GM19193 (cell line): ENCODE data around the gene ARHGAP24.

Experiments
- POLR2A ChIP-seq: IDR thresholded peaks from 4 replicates; pipeline ENCODE4 v1.6.1; 2011; ENCODE audit not compliant: insufficient read depth, insufficient read length; ENCODE audit errors: extremely low read depth

Gene ARHGAP24

DNA sequence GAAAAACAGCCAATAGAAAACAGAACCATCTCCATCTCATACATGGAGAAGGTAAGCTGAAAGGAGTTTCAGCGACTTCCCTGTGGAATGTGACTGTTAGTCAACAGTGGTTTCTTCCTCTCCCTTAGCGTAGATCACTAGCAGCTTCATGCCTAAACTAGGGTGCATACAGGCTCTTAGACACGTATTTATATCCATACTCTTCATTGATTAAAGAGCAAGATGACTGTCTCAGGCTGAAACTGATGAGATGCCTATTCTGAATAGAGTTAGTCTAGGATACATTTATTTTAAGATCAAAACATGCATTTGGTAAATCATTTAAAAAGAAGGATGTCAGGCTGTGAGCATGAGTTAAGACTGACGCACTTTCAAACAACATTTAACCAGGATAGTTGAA is 423.3 kb downstream of the ARHGAP24 start:
- no peak for TF ChIP-seq POLR2A

DNA sequence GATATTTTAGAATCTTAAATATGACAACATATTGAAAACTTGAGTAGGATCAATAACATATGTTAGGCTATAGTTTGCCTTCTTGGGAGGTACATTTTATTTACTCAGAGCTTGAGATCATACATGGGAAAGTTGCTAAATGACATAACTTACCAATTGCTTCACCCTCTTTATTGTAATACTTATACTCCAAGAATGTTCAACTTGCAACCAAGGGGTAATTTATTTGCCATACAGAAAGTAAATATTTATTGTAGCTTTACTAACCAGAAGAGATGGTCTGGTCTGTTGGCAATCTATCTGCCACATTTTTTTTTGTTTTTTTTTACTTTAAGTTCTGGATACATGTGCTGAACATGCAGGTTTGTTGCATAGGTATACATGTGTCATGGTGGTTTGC is 426.6 kb downstream of the ARHGAP24 start:
- no peak for TF ChIP-seq POLR2A

DNA sequence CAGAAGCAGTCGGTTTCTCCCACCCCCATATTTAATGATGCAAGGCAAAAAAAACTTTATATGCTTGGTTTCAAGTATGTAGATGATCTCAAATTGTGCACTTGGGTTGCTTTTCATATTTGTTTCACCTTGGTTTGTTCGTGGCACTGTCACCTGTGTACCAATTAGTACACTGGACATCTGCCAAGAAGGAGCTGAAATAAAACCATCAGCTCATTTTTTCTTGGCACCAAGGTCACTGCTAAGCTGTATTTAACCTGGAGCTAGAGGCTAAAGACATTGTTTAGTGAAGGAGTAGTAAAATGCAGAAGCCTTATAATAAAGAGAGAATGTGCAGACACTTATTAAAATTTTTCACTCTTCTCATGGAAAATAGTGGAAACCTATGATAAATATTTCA is 430.8 kb downstream of the ARHGAP24 start:
- TF ChIP-seq POLR2A = no peak

DNA sequence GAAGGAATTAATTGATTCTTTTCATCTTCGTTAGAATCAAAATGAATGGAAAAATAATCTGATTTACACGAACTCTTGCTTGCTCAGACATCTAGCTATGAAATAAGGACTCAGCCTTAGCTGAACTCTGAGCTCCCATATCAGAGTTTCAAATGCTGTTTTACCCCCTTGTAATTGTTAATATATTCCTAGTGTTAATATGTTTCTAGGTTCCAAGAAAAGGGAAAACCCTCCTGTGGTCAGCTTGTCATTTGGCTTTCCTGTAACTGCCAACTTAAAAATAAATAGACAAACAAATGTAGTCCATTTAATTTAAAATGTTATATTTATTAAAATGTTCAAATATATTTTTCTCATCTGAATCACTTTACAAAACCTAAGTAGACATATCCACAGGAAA is 432.1 kb downstream of the ARHGAP24 start:
- TF ChIP-seq POLR2A = no peak

DNA sequence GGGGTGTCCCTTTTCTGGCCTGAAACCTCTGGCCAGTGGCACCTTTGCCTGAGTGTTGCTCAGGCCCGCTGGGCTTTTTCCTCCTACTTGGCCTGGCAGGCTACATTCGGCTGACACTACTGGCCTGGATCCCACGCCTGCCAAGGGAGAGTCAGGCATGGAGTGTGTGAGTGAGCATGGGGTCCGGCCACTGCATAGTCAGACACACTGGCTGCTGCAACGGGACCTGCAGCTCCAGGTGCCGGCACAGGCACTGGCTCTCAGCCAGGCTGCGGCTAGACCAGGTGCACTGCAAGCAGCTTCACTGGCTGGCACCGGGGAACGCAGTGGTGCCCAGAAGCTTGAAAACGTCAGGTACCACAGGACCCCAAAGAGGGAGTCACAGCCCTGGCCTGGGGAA is 434.9 kb downstream of the ARHGAP24 start:
- TF ChIP-seq POLR2A = no peak

DNA sequence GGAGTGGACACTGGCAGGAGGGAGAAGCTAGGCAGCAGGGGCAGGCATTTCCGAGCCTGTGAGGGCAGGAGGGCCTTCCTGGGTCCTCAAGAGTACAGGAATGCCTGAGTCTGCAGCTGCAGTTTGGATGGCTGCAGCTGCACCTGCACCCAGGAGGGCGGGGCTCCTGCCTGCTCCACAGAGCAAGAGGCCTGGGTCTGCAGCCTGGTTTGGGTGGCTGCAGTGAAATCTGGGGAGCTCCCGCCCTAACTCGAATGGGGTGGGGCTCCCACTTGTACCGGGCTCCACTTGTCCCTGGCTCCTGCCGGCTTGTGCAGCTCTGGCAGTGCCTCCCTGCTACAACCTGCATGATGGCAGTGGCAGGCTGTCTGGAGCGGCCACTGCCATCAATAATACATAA is 436.0 kb downstream of the ARHGAP24 start:
- TF ChIP-seq POLR2A = no peak

DNA sequence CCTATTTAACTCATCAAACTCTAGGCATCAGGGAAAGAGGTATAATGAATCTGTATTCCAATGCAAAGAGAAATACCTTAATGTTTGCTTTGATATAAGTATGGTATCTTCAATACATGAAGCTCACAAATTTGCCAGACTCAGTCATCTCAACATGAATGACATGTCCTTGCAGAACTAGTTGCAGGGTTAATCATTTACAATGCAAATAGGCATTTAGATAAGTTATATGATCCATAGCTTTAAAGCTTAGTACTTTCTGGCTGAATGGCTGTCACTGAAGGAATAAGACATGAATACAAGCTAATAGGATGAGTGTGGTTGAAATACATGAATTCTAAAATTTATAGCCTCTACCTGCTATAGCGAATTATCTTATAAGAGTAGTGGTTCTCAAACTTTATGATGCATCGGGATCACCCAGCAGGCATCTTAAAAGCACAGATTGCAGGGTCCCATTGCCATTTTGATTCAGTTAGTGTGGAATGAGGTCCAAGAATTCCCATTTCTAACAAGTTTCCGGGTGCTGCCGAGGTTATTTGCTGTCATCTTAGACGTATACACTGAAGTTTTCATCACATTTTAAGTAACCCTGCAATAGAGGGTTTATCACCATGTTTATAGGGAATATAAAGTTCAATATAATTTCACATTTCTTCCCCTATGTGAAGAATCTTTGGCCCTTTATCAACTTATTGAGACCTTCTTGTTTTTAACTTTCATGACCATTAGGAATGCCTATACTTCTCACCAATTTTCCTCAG is 439.2 kb downstream of the ARHGAP24 start:
- TF ChIP-seq POLR2A = no peak

DNA sequence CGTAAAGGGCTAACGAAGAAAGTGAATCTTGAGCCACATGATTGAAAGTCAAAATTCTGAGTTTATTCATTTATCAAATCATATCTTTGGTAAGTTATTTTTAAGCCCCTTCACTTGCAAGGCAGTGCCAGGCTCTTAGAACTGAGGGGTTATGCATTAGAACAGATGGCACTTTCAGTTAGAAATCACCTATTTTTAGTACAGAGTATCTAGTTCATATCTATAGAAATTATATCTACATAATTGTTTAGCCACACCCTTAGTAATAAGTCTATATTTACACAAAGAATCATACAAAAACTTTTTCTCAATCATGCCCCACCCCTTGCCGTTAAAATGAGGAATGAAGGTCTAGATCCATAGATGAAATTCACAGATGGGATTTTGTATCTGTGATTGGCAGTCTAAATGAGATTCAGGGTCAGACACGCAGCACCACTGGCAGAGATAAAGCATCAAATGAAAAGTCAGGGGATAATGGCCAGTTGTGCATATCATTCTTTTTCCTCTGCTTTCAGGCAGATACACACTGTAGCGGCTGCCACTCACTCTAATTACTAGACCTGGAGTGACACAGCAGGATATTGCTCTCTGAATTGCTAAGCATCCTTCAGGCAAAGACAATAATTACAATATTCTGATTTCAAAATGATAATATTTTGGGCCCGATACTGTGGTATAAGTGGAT is 444.4 kb downstream of the ARHGAP24 start:
- no peak for TF ChIP-seq POLR2A

DNA sequence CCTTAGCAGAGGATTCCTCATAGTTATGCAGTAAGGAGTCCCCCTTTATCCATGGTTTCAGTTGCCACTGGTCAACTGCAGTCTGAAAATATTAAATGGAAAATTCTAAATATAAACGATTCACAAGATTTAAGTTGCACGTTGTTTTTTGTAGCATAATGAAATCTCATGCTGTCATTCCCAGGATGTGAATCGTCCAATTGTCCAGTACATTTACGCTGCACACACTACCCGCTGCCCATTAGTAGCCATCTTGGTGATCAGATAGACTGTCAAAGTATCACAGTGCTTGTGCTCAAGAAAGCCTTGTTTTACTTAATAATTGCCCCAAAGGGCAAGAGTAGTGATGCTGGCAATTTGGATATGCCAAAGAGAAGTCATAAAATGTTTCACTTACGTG is 450.1 kb downstream of the ARHGAP24 start:
- no peak for TF ChIP-seq POLR2A

DNA sequence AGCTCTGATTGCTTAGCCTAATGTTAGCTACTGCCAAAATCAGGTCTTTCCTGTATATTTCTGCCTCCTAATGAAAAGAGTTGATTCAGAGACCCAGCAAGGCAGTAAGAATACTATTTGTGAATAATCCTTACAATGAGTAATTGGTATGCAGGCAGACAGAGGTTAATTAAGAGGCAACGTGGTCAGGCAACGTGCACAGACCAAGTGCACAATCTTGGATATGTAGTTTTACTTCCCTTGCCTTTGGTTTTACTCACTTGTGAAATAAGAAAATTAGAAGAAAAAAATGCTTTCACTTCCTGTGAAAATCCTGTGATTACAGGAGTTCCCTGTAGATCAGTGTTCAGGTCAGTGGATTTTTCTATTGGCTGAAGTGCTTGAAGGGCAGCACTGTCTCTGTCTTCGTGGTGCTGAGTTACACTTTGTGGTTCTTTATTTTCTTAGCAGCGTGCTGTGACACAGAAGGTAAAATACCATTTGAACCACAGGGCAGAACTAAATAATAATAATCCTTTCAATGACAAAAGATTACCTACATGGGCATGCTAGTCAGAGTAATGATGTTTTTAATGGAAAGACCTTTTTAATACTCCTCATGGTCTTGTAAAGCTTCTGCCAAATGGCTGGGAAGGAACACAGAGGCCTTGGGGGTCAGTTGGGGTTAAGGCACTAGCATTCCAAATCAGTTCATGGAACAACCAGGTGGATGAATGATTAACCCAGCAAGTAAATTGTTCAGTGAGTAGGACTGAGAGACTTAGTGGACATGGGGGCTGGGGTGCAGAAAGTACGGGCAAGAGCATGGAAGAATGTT is 454.0 kb downstream of the ARHGAP24 start:
- TF ChIP-seq POLR2A = no peak

DNA sequence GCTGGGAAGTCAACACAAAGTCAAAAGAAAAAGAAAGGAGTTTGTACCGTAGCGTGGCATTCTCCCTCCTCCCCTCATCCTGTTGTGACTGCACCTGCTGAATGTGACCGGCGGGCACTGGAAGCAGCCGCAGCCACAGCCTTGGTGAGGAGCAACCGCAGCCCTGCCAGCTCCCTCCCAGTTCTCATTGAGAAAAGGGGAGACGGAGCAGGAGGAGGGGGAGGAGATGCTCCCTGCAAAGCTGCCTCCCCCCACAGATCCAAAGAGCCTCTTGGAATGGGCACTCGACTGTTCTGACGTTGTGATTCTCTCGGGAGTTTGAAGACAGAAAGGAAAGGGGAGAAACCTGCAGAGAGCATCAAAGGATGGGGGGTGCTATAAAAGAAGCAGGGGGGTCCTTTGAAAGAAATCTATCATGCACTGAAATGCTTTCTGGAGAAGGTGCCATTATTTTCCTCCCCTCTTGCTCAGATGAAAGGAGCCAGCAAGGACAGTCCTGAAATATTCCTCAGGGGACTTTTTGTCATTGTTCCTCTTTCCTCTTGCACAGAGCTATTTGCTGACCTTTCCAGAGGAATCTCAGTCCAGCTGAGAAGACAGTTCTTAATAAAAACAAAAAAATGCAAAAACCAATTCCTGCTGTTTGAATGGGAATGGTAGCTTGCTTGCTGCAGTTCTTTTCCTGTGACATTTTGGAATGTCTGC is 455.2 kb downstream of the ARHGAP24 start:
- no peak for TF ChIP-seq POLR2A

DNA sequence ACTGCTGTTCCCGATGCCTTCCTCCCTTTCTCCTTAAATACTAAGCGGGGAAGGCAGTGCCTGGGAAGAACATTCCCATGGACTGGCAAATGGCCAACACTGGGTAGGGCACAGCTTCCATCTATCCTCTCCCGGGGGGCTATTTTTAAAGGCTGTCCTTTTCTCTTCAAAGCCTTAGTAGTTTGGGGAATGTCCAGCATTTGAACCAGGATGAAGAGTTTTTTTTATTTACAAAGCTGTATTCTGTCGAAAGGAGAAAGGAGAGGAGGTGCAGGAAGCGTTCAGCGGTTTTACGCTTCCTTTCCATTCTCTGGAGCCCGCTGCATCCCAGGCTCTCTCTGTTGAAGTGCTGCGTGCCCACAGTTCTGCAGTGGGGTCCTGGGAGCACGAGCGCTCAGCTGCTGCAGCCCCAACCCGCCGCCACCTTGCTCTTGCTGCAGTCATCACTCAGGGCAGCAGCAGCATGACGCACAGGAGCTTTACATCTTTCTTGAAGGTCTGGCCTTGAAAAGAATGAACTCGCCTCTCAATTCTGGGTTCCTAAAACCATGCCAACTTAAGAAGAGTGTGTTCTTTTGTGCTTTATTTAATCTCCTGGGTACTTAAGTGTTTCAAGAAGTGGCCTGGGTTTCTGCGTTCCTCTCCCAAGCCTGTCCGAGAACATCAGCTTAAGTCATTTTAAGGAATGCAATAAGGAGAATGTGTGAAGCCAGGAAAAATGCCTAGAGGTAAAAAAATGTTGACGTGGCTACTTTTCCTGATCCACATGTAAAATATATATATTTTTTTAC is 457.7 kb downstream of the ARHGAP24 start:
- TF ChIP-seq POLR2A = no peak

DNA sequence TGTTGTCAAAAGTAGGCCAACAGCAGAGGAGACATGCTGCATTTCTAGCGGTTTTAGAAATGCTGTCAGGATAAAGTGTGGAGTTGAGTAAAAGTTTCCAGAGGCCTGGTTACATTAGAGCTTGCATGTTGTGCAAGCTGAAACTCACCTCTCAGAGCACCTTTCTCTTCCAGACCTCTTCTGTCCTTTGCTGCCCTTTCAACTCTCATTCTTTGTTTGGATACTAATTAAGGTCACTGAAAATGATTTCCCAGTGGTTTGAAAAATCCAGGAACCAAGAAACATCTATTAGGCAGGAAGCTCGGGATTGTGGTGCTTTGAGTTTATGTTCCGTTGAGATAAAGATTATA is 458.3 kb downstream of the ARHGAP24 start:
- no peak for TF ChIP-seq POLR2A

DNA sequence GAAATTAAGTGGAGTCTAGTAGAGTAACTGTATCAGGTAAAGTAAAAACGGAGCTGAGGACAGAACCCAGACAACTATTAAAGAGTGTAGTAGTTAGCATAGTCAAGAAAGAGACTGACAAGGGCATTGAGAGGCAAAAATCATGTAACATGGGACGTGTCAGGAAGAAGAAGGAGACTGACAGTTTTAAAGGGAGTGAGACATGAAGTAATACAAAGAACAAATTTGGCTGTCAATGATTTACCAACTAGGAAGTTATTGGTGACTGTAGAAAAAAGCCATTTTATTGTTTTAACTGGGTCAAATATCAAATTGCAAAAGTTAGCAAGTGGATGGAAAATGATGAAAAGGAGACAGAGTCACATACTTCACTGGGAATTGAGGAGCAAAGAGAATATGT is 462.6 kb downstream of the ARHGAP24 start:
- TF ChIP-seq POLR2A = no peak
